GM12891 (cell line): Measurements from ENCODE around the gene ADAM15.

Experiments
- PAX5 ChIP-seq: IDR thresholded peaks from 2 replicates; pipeline ENCODE4 v1.6.1; 2011; ENCODE audit warnings: low read length, moderate library complexity, mild to moderate bottlenecking; ENCODE audit not compliant: insufficient read depth, severe bottlenecking
- POLR2A ChIP-seq: IDR thresholded peaks from 2 replicates; pipeline ENCODE4 v1.6.1; 2011; ENCODE audit warnings: low read depth, low read length, control low read depth
- POLR2AphosphoS5 ChIP-seq: IDR thresholded peaks from 2 replicates; pipeline ENCODE4 v1.6.1; 2011; ENCODE audit warnings: low read depth, low read length, control low read depth
- POU2F2 ChIP-seq: IDR thresholded peaks from 2 replicates; pipeline ENCODE4 v1.6.1; 2011; ENCODE audit warnings: low read depth, mild to moderate bottlenecking, control low read depth, low read length, moderate library complexity
- SPI1 ChIP-seq: IDR thresholded peaks from 2 replicates; pipeline ENCODE4 v1.6.1; 2011; ENCODE audit warnings: low read depth, low read length, control low read depth
- TAF1 ChIP-seq: IDR thresholded peaks from 2 replicates; pipeline ENCODE4 v1.6.1; 2011; ENCODE audit warnings: low read depth, low read length, control low read depth

DNA sequence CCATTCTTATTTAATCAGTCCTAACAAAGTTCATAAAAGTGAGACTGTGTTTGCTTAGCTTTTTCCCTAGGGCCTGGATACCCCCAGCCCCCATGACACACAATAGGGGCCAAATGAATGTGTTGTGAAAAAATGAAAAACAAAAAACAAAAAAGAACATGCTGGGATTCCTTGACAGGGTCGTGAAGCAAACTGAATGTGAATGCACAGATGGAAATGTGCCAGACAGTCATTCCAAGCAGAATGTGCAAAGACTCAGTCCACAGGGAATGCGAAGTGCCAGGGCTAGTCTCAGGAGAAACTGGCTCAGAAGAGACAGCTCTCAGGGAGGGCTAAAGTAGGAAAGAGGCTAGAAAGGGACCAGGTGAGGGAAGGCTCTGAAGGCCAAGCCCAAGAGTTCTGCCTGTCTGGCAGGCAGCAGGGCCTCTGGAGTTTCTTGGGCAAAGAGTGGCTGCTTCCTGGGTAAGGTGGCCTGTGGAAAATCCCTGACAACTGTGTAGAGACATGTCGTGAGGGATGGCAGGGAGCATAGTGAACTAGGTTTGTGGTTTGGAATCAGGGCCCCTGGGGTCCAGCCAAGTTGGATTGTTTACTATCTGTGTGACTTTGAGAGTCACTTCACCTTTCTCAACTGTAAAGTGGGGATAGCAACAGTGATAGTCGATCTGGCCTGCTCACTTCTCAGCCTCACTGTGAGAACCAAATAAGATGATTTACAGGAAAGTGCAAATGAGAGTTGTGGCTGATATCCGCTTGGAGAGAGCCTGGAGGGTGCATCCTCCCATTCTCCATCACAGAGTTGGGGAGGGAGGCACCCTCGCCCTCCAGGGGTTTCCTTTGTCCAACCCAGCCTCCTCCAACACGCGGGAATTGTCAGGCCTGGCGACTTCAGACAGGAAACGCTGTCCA is 1.2 kb upstream of the ADAM15 start:
- no peak for TF ChIP-seq POLR2A
- TF ChIP-seq POLR2AphosphoS5, result no peak
- TF ChIP-seq SPI1, result peak; percentile 60
- no peak for TF ChIP-seq TAF1
- no peak for TF ChIP-seq PAX5
- no peak for TF ChIP-seq POU2F2
